ENCODE results near the gene PIF1.
"Not testable (repeated sequence)": the region's sequence is repeated elsewhere in the genome, so short reads cannot be mapped to it uniquely, and the experiment has no call there.

Gene PIF1

GRCh38 chr15:64847448-64847847 lies 22.0 kb upstream of the PIF1 start:
- DNase-seq (ENCODE audit: low spot score) = no peak

- DNase-seq (ENCODE audit: low spot score) = no peak
Observed at GRCh38 chr15:64847016-64847415, 21.6 kb upstream of the PIF1 start.

GRCh38 chr15:64845831-64846595 lies 20.6 kb upstream of the PIF1 start:
- DNase-seq (ENCODE audit: low spot score) = no peak

GRCh38 chr15:64845183-64845611 lies 19.8 kb upstream of the PIF1 start:
- no peak for DNase-seq (ENCODE audit: low spot score)

GRCh38 chr15:64844576-64845145 lies 19.2 kb upstream of the PIF1 start:
- DNase-seq (ENCODE audit: low spot score) = no peak

GRCh38 chr15:64843991-64844390 lies 18.5 kb upstream of the PIF1 start:
- no peak for DNase-seq (ENCODE audit: low spot score)

- DNase-seq (ENCODE audit: low spot score) = no peak
Observed at GRCh38 chr15:64842986-64843561, 17.6 kb upstream of the PIF1 start.

- DNase-seq (ENCODE audit: low spot score) = peak; percentile 43
Observed at GRCh38 chr15:64842096-64842939, 16.9 kb upstream of the PIF1 start.

- DNase-seq (ENCODE audit: low spot score) = peak; percentile 95
Observed at GRCh38 chr15:64841344-64842095, 16.1 kb upstream of the PIF1 start, which contains the start of gene PLEKHO2. Gene PLEKHO2 (plus strand): TSS chr15:64841915. CDS start chr15:64842017, 102 bp downstream.

- DNase-seq (ENCODE audit: low spot score) = no peak
Observed at GRCh38 chr15:64841060-64841343, 15.6 kb upstream of the PIF1 start.

- no peak for DNase-seq (ENCODE audit: low spot score)
Observed at GRCh38 chr15:64837502-64837901, 12.1 kb upstream of the PIF1 start.

- DNase-seq (ENCODE audit: low spot score) = no peak
Observed at GRCh38 chr15:64836023-64836536, 10.6 kb upstream of the PIF1 start.

GRCh38 chr15:64833690-64834089 lies 8.2 kb upstream of the PIF1 start:
- DNase-seq (ENCODE audit: low spot score) = no peak

- no peak for DNase-seq (ENCODE audit: low spot score)
Observed at GRCh38 chr15:64828985-64829384, 3.5 kb upstream of the PIF1 start.

GRCh38 chr15:64824929-64825430 lies 467 bp downstream of the PIF1 start:
- no peak for DNase-seq (ENCODE audit: low spot score)

- DNase-seq (ENCODE audit: low spot score) = no peak
Observed at GRCh38 chr15:64816452-64816851, 9.0 kb downstream of the PIF1 start.

- not testable (repeated sequence) for DNase-seq (ENCODE audit: low spot score)
Observed at GRCh38 chr15:64814965-64815364, 10.5 kb downstream of the PIF1 start.

- not testable (repeated sequence) for DNase-seq (ENCODE audit: low spot score)
Observed at GRCh38 chr15:64814283-64814682, 11.2 kb downstream of the PIF1 start.

- DNase-seq (ENCODE audit: low spot score) = peak; percentile 63
Observed at GRCh38 chr15:64813075-64813474, 12.4 kb downstream of the PIF1 start.

- DNase-seq (ENCODE audit: low spot score) = no peak
Observed at GRCh38 chr15:64810497-64811326, 14.7 kb downstream of the PIF1 start.

Measured in SK-N-DZ (cell line).